CD14-positive monocyte (primary cell): ENCODE results near the gene DMPK. TPM values are rescaled to one million over a fixed set of nuclear protein-coding genes. Genes with fewer than 3 reads are reported as not detected.

Source experiments
- DNase-seq, 3 donors: peaks; one replicate each; pipeline ENCODE4 v3.0.0-alpha.2; 2011 to 2022
- H2AFZ ChIP-seq: 2 replicates; pipeline ENCODE4 v1.6.0; 2012; ENCODE audit warnings: mild to moderate bottlenecking, low read depth, low read length, inconsistent platforms; ENCODE audit not compliant: insufficient read depth, poor library complexity, severe bottlenecking
- H3K27ac ChIP-seq, 2 donors: 1 replicate in 1 of 2; 2 replicates in 1 of 2; pipeline ENCODE4 v1.5.1; 2012 to 2013; ENCODE audit warnings: low read length in 2 of 2, control low read depth in 1 of 2, inconsistent platforms in 1 of 2, low read depth in 1 of 2, mild to moderate bottlenecking in 1 of 2
- H3K27me3 ChIP-seq, 2 donors: one replicate each; pipeline versions ENCODE4 v1.6.0 to v1.6.1; 2011 to 2013; ENCODE audit warnings: low read length in 2 of 2; ENCODE audit not compliant: control insufficient read depth in 2 of 2, insufficient read depth in 2 of 2
- H3K36me3 ChIP-seq, 2 donors: replicated peaks in 1 of 2; 1 replicate in 1 of 2; 2 replicates in 1 of 2; pipeline versions ENCODE4 v1.5.1 to v1.6.1; 2012 to 2013; ENCODE audit warnings: low read length in 2 of 2, control low read depth in 1 of 2, inconsistent platforms in 1 of 2, mild to moderate bottlenecking in 1 of 2; ENCODE audit not compliant: insufficient read depth in 2 of 2, control insufficient read depth in 1 of 2
- H3K4me1 ChIP-seq, 2 donors: 1 replicate in 1 of 2; 2 replicates in 1 of 2; pipeline versions ENCODE4 v1.5.1 to v1.6.1; 2012 to 2013; ENCODE audit warnings: low read length in 2 of 2, control low read depth in 1 of 2, inconsistent platforms in 1 of 2, mild to moderate bottlenecking in 1 of 2, moderate library complexity in 1 of 2; ENCODE audit not compliant: insufficient read depth in 2 of 2, control insufficient read depth in 1 of 2
- H3K4me2 ChIP-seq: replicated peaks from 2 replicates; pipeline ENCODE3; 2012; ENCODE audit warnings: low read length, moderate library complexity, mild to moderate bottlenecking; ENCODE audit not compliant: poor library complexity, severe bottlenecking; ENCODE audit errors: extremely low read depth
- H3K4me3 ChIP-seq, 3 experiments: fragments of 200-600 bp in 1 of 3; sonication (generic) in 1 of 3; replicated peaks in 1 of 3; 1 replicate in 2 of 3; 2 replicates in 1 of 3; pipeline ENCODE4 v1.5.1; 2011 to 2013; ENCODE audit warnings: low read length in 3 of 3, mild to moderate bottlenecking in 3 of 3, control low read depth in 2 of 3, low read depth in 2 of 3, inconsistent platforms in 1 of 3, moderate library complexity in 1 of 3
- H3K79me2 ChIP-seq: 2 replicates; pipeline ENCODE4 v1.6.0; 2012; ENCODE audit warnings: mild to moderate bottlenecking, control low read depth, inconsistent platforms, low read length, moderate library complexity; ENCODE audit not compliant: insufficient read depth
- H3K9ac ChIP-seq: 2 replicates; pipeline ENCODE4 v1.6.0; 2017; ENCODE audit warnings: low read length, mild to moderate bottlenecking; ENCODE audit not compliant: insufficient read depth, poor library complexity, severe bottlenecking
- H3K9me3 ChIP-seq, 2 donors: replicated peaks in 1 of 2; 1 replicate in 1 of 2; 2 replicates in 1 of 2; pipeline versions ENCODE4 v1.5.1 to v1.6.1; 2012 to 2013; ENCODE audit warnings: low read length in 2 of 2, control low read depth in 1 of 2; ENCODE audit not compliant: control insufficient read depth in 1 of 2, insufficient read depth in 1 of 2
- H4K20me1 ChIP-seq: 2 replicates; pipeline ENCODE4 v1.6.0; 2012; ENCODE audit warnings: mild to moderate bottlenecking, low read length, control low read depth, moderate library complexity; ENCODE audit not compliant: insufficient read depth
- H3K27ac Mint-ChIP-seq, 7 donors: one replicate each; pipeline ENCODE4 v1.8.0; 2020; ENCODE audit warnings: mild to moderate bottlenecking in 7 of 7, mixed read lengths in 7 of 7, moderate library complexity in 6 of 7, inconsistent platforms in 2 of 7
- H3K27me3 Mint-ChIP-seq, 3 donors: one replicate each; pipeline ENCODE4 v1.8.0; 2021 to 2022; ENCODE audit warnings: low read depth in 3 of 3, mild to moderate bottlenecking in 3 of 3, mixed read lengths in 3 of 3, moderate library complexity in 3 of 3, inconsistent platforms in 1 of 3
- H3K36me3 Mint-ChIP-seq, 2 donors: one replicate each; pipeline ENCODE4 v1.8.0; 2020; ENCODE audit warnings: mixed read lengths in 2 of 2, inconsistent platforms in 1 of 2, mild to moderate bottlenecking in 1 of 2
- H3K4me1 Mint-ChIP-seq: one replicate; pipeline ENCODE4 v1.8.0; 2020; ENCODE audit warnings: mild to moderate bottlenecking, mixed read lengths
- H3K4me3 Mint-ChIP-seq, 2 donors: one replicate each; pipeline ENCODE4 v1.8.0; 2020; ENCODE audit warnings: mild to moderate bottlenecking in 2 of 2, mixed read lengths in 2 of 2, moderate library complexity in 1 of 2
- H3K9me3 Mint-ChIP-seq, 7 donors: one replicate each; pipeline ENCODE4 v1.8.0; 2020 to 2022; ENCODE audit warnings: mixed read lengths in 7 of 7, mild to moderate bottlenecking in 6 of 7, moderate library complexity in 6 of 7, inconsistent platforms in 2 of 7
- CTCF ChIP-seq: fragments of 200-600 bp; IDR thresholded peaks from one replicate; pipeline ENCODE4 v1.8.0; 2022; ENCODE audit warnings: antibody characterized with exemption, mild to moderate bottlenecking
- WGBS: methylation state at CpG from one replicate; pipeline ENCODE4 v1.1.5; 2013; ENCODE audit warnings: missing lambda C conversion rate; ENCODE audit not compliant: insufficient coverage; 5-methylcytosine and 5-hydroxymethylcytosine counted together
- intact Hi-C, 2 donors: fragments of 100-400 bp; cut with micrococcal nuclease; formaldehyde crosslinking; loops; one replicate each; pipeline versions ENCODE4 v1.15.0 to v1.15.1; 2023
- polyA plus RNA-seq, 3 donors: library from polyadenylated mRNA; depleted of rRNA in 1 of 3; unstranded in 2 of 3; stranded (reverse) in 1 of 3; fragments of 300-500 nt in 2 of 3; fragments of >200 nt in 1 of 3; fragmentation: Illumina TruSeq in 2 of 3; gene quantifications; 1 replicate in 2 of 3; 2 replicates in 1 of 3; pipeline ENCODE4 v1.2.3, GENCODE V29; 2012 to 2021

DMPK gene
- polyA plus RNA-seq, 3 donors = 0.17 to 3.8 TPM; not detected in 1

GRCh38 chr19:45777395-45777961 is 4.8 kb downstream of the DMPK start:
- no peak for DNase-seq
- H3K4me3 ChIP-seq = no peak overlapping the region
- H3K9ac ChIP-seq = no peak overlapping the region
- peaks cover 85 to 100% (median 88%) of the 10 kb centered on the region in 3 donors for H3K27me3 Mint-ChIP-seq
- peaks cover 18% of the 10 kb centered on the region for H3K4me1 Mint-ChIP-seq
- H3K79me2 ChIP-seq = no peaks in the 10 kb centered on the region
- peak overlapping the region in 1 of 2 donors; percentile 94 for H3K4me3 Mint-ChIP-seq
- peaks cover 0 to 35% (median 21%) of the 10 kb centered on the region in 7 donors for H3K9me3 Mint-ChIP-seq
- peaks cover 49 to 91% of the 10 kb centered on the region in 2 donors for H3K27me3 ChIP-seq
- peaks cover 11 to 21% of the 10 kb centered on the region in 2 donors for H3K4me1 ChIP-seq
- intact Hi-C loops = no loop called here
- H3K27ac Mint-ChIP-seq = no peak overlapping the region
- no peak overlapping the region for H3K27ac ChIP-seq
- no peaks in the 10 kb centered on the region for H3K36me3 ChIP-seq
- peaks cover 73% of the 10 kb centered on the region for H4K20me1 ChIP-seq
- H2AFZ ChIP-seq = no peak overlapping the region
- H3K9me3 ChIP-seq = peaks cover 13 to 28% of the 10 kb centered on the region in 2 donors
- H3K36me3 Mint-ChIP-seq = peaks cover 7 to 14% of the 10 kb centered on the region in 2 donors
- TF ChIP-seq CTCF = no peak
- whole genome bisulfite sequencing = 97% methylated on average over 34 of the region's 34 CpGs
- H3K4me2 ChIP-seq = no peak overlapping the region

- Histone ChIP-seq H2AFZ (no peak overlapping the region), H3K4me3 (no peak overlapping the region), H3K4me2 (no peak overlapping the region), H3K9ac (no peak overlapping the region), H3K9me3 (peaks cover 12 to 16% of the 10 kb centered on the region in 2 donors), H3K27me3 (peaks cover 53 to 90% of the 10 kb centered on the region in 2 donors), H3K79me2 (no peaks in the 10 kb centered on the region), H4K20me1 (peaks cover 71% of the 10 kb centered on the region), H3K36me3 (no peaks in the 10 kb centered on the region), H3K4me1 (peaks cover 18 to 23% of the 10 kb centered on the region in 2 donors), H3K27ac (no peak overlapping the region)
- H3K27ac Mint-ChIP-seq = no peak overlapping the region
- H3K4me3 Mint-ChIP-seq = peak overlapping the region in 1 of 2 donors; percentile 81
- intact Hi-C loops = no loop called here
- peaks cover 10 to 18% of the 10 kb centered on the region in 2 donors for H3K36me3 Mint-ChIP-seq
- 91% methylated on average over 9 of the region's 9 CpGs for WGBS
- H3K9me3 Mint-ChIP-seq = peaks cover 0 to 37% (median 24%) of the 10 kb centered on the region in 7 donors
- no peak for DNase-seq
- peaks cover 81 to 100% (median 86%) of the 10 kb centered on the region in 3 donors for H3K27me3 Mint-ChIP-seq
- TF ChIP-seq CTCF = no peak
- H3K4me1 Mint-ChIP-seq = peaks cover 23% of the 10 kb centered on the region
These were observed 7.5 kb downstream of the DMPK start for GRCh38 chr19:45774765-45775164.
